DMS114 treated with DMSO at 0.1 percent for 48 hours (cell line): ENCODE data around the gene TOP3B.

ENCODE experiments used
- DNase-seq: peaks from one replicate; lab custom pipeline; 2025; ENCODE audit not compliant: unreplicated experiment; lab: John Stamatoyannopoulos, UW

TOP3B gene

DNA sequence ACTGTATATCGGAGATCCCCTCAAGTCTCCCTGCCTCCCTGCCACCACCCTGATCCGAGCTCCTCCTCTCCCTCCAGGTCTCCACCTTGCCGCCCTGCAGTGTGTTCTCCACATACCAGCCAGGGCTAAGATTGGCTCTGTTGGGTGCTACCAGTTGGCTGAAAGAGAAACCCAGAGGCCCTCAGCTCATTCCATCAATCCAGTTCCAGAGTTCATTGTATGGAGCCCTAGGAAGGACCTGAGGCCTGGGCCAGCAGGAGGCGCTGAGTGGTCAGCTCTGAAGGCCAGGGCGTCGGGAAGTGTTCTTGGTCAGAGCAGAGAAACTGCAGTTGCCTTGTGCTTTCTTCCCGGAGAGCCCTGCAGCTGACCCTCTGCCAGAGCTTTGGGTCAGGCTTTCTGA is 2.2 kb upstream of the TOP3B start:
- no peak for DNase-seq

DNA sequence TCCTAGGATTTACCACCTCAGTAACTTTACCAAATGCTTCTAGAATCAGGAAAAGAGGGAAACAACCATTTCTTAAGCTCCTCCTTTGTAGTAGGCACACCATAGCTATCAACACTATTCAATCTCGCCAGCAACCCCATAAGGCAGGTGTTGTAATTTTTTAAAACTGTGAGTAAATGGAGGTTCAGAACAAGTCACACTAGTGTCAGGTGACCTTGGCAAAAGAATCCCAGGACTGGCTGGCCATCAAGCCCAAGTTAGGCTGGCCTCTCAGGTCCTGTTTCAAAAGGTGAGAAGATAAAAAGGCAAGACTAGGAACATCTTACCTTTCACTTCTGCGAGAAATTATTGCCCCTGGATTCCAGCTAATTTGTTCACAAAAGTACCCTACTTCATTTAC is 713 bp downstream of the TOP3B start:
- DNase-seq, result no peak

GRCh38 chr22:21980547-21980946 is 2.0 kb downstream of the TOP3B start:
- no peak for DNase-seq

- no peak for DNase-seq
Observed at GRCh38 chr22:21978564-21979386, 3.8 kb downstream of the TOP3B start.

DNA sequence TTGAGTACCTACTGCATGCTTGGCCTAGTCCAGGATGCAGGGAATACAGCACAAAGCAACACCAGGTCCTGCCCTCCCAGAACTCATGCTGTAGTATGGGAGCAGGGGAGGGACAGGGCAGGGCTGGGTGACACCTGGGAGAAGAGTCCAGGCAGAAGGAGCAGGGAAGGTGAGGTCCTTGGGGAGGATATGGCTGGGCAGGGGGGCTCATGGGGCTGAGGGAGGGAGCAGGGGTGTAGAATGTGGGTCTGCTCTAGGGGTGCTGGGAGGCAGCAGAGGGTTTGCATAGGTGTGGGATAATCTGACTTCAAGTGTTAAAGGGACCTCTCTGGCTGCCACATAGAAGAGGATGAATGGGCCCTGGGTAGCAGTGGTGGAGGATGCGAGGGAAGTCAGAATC is 4.8 kb downstream of the TOP3B start:
- no peak for DNase-seq

DNA sequence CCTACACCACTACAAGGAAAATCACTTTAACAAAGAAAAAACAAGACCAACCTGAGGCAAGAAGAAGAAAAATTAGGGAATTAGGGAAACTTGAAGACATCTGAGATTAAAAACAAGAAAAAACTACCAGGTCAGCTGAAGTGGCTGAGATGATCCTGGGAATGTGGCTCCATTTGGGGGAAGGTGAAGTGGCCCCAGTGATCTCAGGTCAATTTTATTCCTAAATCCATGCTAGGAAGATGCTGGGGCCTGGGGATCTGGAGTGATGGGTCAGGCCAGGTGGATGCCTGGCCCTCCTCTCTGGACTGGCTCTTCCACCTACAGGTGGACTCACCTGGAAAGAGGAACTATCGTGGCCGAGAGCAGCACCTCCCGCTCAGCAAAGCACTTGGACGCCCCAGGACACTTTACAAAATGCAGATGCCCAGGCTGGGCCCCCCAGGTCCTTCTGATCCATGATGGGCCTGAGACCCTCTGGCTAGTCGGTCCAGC is 6.7 kb downstream of the TOP3B start:
- no peak for DNase-seq

DNA sequence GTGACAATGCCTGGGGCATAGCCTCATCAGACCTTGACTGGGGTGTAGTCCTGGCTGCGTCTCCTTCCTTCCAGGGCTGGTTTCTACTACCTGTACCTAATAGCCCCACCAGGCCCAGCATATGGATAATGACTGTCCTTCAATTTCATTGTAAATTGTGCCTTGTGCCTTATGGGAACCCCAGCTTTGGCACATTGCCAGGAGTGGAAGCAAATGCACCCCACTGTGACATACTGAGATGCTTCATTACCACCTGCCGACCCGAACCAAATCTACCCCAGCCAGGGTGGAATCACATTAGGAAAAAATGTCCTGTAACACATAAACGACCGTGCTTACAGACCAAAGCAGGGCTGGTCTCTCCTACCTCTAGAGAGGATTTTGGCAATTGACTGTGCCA is 7.3 kb downstream of the TOP3B start:
- no peak for DNase-seq

DNA sequence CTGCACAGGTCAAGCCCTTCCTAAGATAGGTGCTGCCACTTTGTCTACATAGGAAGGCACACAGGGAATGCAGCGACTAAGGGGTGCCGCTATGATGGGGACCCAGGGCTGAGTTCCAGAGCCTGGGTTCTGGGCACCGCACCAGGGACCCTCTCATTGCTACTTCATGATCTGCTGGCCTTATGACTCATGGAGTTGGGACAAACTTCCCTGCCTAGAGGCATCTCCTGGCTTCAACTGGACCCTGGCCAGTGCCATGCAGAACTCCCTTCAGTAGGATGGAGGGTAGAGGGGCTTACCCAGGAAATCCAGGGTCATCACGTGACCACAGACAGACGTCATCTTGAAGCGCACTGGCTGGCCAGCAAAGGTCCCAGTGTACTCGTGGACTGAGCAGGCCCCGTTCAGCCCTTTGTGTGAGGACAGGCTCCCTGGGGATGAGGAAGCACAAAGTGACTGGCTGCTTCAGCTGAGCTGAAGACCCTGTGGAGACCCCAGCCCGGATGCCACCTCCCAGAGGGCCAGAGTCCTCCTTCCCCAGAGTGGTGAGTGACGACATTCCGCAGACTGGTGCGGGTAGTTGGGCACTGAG is 8.4 kb downstream of the TOP3B start:
- no peak for DNase-seq

- no peak for DNase-seq
Observed at GRCh38 chr22:21972806-21973205, 9.8 kb downstream of the TOP3B start.

DNA sequence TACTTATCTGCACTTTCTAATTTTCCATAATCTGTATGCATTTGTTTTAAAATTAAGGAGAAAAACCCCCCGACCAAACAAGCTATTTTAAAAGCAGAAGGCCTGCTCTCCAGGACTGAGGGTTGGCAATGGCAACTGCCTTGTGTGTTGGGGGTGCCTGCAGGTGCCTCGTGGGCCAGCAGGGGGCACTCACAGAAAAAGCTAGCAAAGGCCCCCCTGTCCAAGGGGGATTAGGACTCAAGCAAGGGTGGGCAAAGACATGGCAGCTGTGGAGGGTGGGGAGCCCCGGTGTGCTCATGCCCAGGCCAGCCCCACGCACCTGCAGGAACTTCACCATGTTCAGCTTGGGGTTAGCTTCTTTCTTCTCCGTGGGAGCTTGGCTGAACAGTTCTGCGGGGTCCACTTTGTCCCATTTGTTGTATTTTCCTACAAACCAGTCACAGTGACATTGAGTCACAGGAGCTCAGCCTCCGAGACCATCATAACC is 10.3 kb downstream of the TOP3B start:
- DNase-seq, result no peak

- no peak for DNase-seq
Observed at GRCh38 chr22:21971858-21972275, 10.7 kb downstream of the TOP3B start.

- DNase-seq, result no peak
Observed at GRCh38 chr22:21970800-21971617, 11.6 kb downstream of the TOP3B start.

DNA sequence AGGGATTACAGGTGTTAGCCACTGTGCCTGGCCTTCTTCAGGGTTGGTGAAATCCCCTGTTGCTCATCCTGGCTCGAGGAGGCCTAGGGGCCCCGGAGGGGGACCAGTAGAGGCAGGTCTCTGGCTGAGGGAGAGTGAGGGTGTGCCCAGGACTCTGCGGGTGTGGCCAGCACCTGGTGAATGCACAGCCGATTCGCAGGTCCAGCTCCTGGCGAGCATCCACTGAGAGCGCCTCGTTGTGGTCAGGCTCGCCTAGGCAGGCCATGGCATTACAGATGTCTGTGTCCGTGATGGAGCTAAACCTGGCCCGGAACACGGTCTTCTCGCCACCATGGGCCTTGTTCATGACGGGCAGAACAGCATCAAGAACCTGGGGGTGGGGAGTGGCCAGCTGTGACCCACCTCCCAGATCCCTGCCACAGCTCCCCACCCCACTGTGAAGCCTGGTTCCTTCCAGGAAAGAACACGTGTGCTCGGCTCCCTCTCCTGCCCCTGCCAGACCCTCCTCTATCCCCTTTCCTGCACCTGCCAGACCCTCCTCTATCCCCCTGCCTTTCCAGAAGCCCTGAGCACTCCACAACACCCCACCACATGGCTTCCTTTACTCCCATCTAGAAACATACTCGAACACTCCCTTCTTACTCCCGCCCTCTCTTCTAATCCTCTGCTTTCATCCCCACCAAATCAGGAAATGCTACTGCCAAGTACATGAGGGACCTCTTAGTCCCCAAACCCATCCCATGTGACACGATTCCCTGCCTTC is 12.4 kb downstream of the TOP3B start:
- DNase-seq, result no peak

DNA sequence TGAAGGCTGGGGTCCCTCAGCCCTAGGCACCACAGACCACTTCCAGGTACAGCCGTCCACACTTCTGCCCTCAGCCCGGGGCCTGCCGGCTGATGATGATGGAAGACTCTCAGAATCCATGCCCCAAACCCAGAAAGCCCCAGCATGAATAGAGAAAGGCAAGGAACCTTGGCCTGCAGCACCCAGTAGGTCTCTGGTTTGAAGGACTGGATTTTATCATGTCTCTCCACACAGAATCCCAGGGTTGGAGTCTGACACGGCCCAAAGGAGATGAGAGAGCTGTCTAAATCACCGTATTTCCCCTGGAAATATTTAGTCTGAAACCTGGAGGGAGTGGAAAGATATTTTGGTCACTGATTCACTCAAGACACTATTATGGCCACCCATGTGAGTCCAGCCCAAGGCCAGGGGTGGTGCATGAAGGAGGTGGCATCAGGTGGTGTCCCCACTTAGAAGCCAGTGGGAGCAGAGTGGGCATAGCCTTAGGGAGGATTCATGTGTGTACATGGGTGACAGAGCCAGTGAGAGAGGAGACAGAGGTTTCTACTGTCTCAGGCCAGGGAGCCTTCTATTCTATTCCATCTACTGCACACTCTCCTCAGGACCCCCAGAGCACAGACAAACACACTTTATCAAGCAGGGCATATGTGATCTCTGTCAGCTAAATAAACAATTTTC is 14.0 kb downstream of the TOP3B start:
- DNase-seq, result no peak

- no peak for DNase-seq
Observed at GRCh38 chr22:21967693-21968271, 14.8 kb downstream of the TOP3B start.

GRCh38 chr22:21966643-21967516 is 15.7 kb downstream of the TOP3B start:
- DNase-seq, result no peak

DNA sequence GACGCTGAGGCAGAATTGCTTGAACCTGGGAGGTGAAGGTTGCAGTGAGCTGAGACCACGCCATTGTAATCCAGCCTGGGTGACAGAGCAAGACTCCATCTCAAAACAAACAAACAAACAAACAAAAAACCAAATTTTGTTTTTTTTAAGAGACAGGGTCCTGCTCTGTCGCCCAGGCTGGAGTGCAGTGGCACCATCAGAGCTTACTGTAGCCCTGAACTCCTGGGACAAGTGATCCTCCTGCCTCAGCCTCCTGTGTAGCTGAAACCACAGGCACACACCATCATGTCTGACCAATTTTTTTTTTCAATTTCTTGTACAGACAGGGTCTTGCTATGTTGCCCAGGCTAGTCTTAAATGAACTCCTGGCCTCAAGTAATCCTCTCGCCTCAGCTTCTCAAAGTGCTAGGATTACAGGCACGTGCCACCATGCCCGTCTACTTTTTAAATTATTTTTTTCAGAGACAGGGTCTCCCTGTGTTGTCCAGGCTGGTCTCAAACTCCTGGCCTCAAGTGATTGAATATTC is 16.8 kb downstream of the TOP3B start:
- no peak for DNase-seq

- no peak for DNase-seq
Observed at GRCh38 chr22:21964918-21965484, 17.6 kb downstream of the TOP3B start.
